ENCODE data around the gene APC2.
A peak's percentile ranks its signal among the peaks of the same experiment; 100 is the strongest.

APC2 gene

GRCh38 chr19:1446713-1447481, 3.0 kb upstream of the APC2 start:
- no peaks in the 10 kb centered on the region for H3K9me3 Mint-ChIP-seq
- H3K27me3 Mint-ChIP-seq (ENCODE audit: low read depth, poor library complexity): peaks cover 78% of the 10 kb centered on the region
- H3K4me3 Mint-ChIP-seq: peak overlapping the region; percentile 64
- H3K36me3 Mint-ChIP-seq (ENCODE audit: low read depth): peaks cover 11% of the 10 kb centered on the region
- no peak for TF ChIP-seq CTCF (IDR thresholded peaks at IDR 0.05)
- peak; percentile 78 for DNase-seq
- no peak overlapping the region for H3K27ac Mint-ChIP-seq
- H3K4me1 Mint-ChIP-seq: peaks cover 10% of the 10 kb centered on the region

- Mint-ChIP-seq H3K9me3 (no peaks in the 10 kb centered on the region), H3K4me3 (peak overlapping the region; percentile 31), H3K36me3 (ENCODE audit: low read depth) (peaks cover 4% of the 10 kb centered on the region), H3K27ac (no peak overlapping the region), H3K27me3 (ENCODE audit: low read depth, poor library complexity) (peaks cover 81% of the 10 kb centered on the region), H3K4me1 (peaks cover 9% of the 10 kb centered on the region)
- TF ChIP-seq CTCF (IDR thresholded peaks at IDR 0.05): no peak
- no peak for DNase-seq
These were observed 2.4 kb upstream of the APC2 start for GRCh38 chr19:1447504-1447903.

GRCh38 chr19:1447944-1448343, 2.0 kb upstream of the APC2 start:
- H3K36me3 Mint-ChIP-seq (ENCODE audit: low read depth): peaks cover under 1% of the 10 kb centered on the region
- H3K9me3 Mint-ChIP-seq: no peaks in the 10 kb centered on the region
- H3K4me3 Mint-ChIP-seq: no peak overlapping the region
- no peak overlapping the region for H3K27ac Mint-ChIP-seq
- DNase-seq: no peak
- TF ChIP-seq CTCF (IDR thresholded peaks at IDR 0.05): no peak
- H3K27me3 Mint-ChIP-seq (ENCODE audit: low read depth, poor library complexity): peaks cover 85% of the 10 kb centered on the region
- peaks cover 5% of the 10 kb centered on the region for H3K4me1 Mint-ChIP-seq

- H3K27me3 Mint-ChIP-seq (ENCODE audit: low read depth, poor library complexity): peaks cover 94% of the 10 kb centered on the region
These were observed 1.1 kb downstream of the APC2 start for GRCh38 chr19:1450735-1451731.

More at GRCh38 chr19:1450735-1451731, 1.1 kb downstream of the APC2 start:
- no peak for TF ChIP-seq CTCF (IDR thresholded peaks at IDR 0.05)
- peaks cover 4% of the 10 kb centered on the region for H3K9me3 Mint-ChIP-seq
- no peak for DNase-seq
- peaks cover 10% of the 10 kb centered on the region for H3K4me1 Mint-ChIP-seq
- no peak overlapping the region for H3K27ac Mint-ChIP-seq
- H3K36me3 Mint-ChIP-seq (ENCODE audit: low read depth): no peaks in the 10 kb centered on the region
- H3K4me3 Mint-ChIP-seq: peak overlapping the region; percentile 47

Data from nephron progenitor cell (in vitro differentiated cells).